Lower lobe of right lung (tissue), 2 donors: Measurements from ENCODE around the gene EPHB6. TPM values are rescaled to one million over a fixed set of nuclear protein-coding genes. Genes with fewer than 3 reads are reported as not detected.

Source experiments
- ATAC-seq, 2 donors: fragments of 200-7000 bp; cut with Tn5 transposase; one replicate each; pipeline ENCODE4 v1.9.1; 2020 to 2022; ENCODE audit warnings: mild to moderate bottlenecking in 2 of 2, moderate library complexity in 2 of 2
- DNase-seq: peaks from one replicate; pipeline ENCODE4 v3.0.0-alpha.2; 2020
- H3K27ac ChIP-seq: fragments of 200-600 bp; one replicate; pipeline ENCODE4 v1.8.0; 2022
- H3K27me3 ChIP-seq: fragments of 200-600 bp; one replicate; pipeline ENCODE4 v1.8.0; 2022; ENCODE audit warnings: low read depth
- H3K36me3 ChIP-seq: fragments of 200-600 bp; one replicate; pipeline ENCODE4 v1.8.0; 2022; ENCODE audit warnings: mild to moderate bottlenecking
- H3K4me1 ChIP-seq: fragments of 200-600 bp; one replicate; pipeline ENCODE4 v1.8.0; 2022
- H3K4me3 ChIP-seq: fragments of 200-600 bp; one replicate; pipeline ENCODE4 v1.8.0; 2022; ENCODE audit warnings: mild to moderate bottlenecking
- H3K9me3 ChIP-seq: fragments of 200-600 bp; one replicate; pipeline ENCODE4 v1.8.0; 2022
- intact Hi-C: fragments of 100-400 bp; cut with DNase I; formaldehyde crosslinking; loops from one replicate; pipeline ENCODE4 v1.11.0; 2022
- total RNA-seq: library from RNA; stranded (reverse); fragmentation: NEBNext Ultra II Directional; extraction: Animal tissue kit (Norgen Biotek cat#: 25700); gene quantifications from one replicate; pipeline ENCODE4 v1.2.1, GENCODE V29; 2021
- TF ChIP-seq, protein P1 (sequence below): fragments of 200-600 bp; IDR thresholded peaks from one replicate; pipeline ENCODE4 v1.8.0; 2022; ENCODE audit warnings: antibody characterized with exemption, mild to moderate bottlenecking
- donor health status: DM: no; HTN: yes; CAD: no; lungs with severe emphysema.

The EPHB6 gene
- total RNA-seq, 1 donor from 2014 or later, result 12.2 TPM

GRCh38 chr7:142871260-142872105 lies 16.6 kb downstream of the EPHB6 start:
- Histone ChIP-seq H3K4me3 (no peak overlapping the region), H3K4me1 (no peaks in the 10 kb centered on the region), H3K9me3 (no peaks in the 10 kb centered on the region), H3K27me3 (no peaks in the 10 kb centered on the region), H3K36me3 (no peaks in the 10 kb centered on the region), H3K27ac (no peak overlapping the region)
- ATAC-seq (no peak), DNase-seq (no peak)
- intact Hi-C loops, result no loop called here
- TF ChIP-seq, protein P1, sequence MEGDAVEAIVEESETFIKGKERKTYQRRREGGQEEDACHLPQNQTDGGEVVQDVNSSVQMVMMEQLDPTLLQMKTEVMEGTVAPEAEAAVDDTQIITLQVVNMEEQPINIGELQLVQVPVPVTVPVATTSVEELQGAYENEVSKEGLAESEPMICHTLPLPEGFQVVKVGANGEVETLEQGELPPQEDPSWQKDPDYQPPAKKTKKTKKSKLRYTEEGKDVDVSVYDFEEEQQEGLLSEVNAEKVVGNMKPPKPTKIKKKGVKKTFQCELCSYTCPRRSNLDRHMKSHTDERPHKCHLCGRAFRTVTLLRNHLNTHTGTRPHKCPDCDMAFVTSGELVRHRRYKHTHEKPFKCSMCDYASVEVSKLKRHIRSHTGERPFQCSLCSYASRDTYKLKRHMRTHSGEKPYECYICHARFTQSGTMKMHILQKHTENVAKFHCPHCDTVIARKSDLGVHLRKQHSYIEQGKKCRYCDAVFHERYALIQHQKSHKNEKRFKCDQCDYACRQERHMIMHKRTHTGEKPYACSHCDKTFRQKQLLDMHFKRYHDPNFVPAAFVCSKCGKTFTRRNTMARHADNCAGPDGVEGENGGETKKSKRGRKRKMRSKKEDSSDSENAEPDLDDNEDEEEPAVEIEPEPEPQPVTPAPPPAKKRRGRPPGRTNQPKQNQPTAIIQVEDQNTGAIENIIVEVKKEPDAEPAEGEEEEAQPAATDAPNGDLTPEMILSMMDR, result no peak

GRCh38 chr7:142872106-142872675 lies 17.3 kb downstream of the EPHB6 start:
- DNase-seq (no peak), ATAC-seq (no peak)
- H3K9me3 ChIP-seq, result no peaks in the 10 kb centered on the region
- TF ChIP-seq, protein P1, result no peak
- H3K27ac ChIP-seq, result no peak overlapping the region
- no peaks in the 10 kb centered on the region for H3K4me1 ChIP-seq
- no peaks in the 10 kb centered on the region for H3K27me3 ChIP-seq
- intact Hi-C loops, result no loop called here
- H3K36me3 ChIP-seq, result no peaks in the 10 kb centered on the region
- no peak overlapping the region for H3K4me3 ChIP-seq

GRCh38 chr7:142873281-142873784 lies 18.5 kb downstream of the EPHB6 start:
- Histone ChIP-seq H3K4me3 (no peak overlapping the region), H3K36me3 (no peaks in the 10 kb centered on the region), H3K27me3 (no peaks in the 10 kb centered on the region), H3K27ac (no peak overlapping the region), H3K4me1 (no peaks in the 10 kb centered on the region), H3K9me3 (no peaks in the 10 kb centered on the region)
- ATAC-seq (peak in 1 of 2 donors; percentile 37), DNase-seq (no peak)
- intact Hi-C loops, result no loop called here
- TF ChIP-seq, protein P1, result peak; percentile 48

GRCh38 chr7:142873871-142874270 lies 19.0 kb downstream of the EPHB6 start:
- TF ChIP-seq, protein P1, result no peak
- no peak for DNase-seq
- no peaks in the 10 kb centered on the region for H3K36me3 ChIP-seq
- H3K4me3 ChIP-seq, result no peak overlapping the region
- no peaks in the 10 kb centered on the region for H3K4me1 ChIP-seq
- ATAC-seq, result no peak
- intact Hi-C loops, result no loop called here
- no peaks in the 10 kb centered on the region for H3K9me3 ChIP-seq
- no peak overlapping the region for H3K27ac ChIP-seq
- no peaks in the 10 kb centered on the region for H3K27me3 ChIP-seq

- ATAC-seq (no peak), DNase-seq (no peak)
- H3K4me1 ChIP-seq, result no peaks in the 10 kb centered on the region
- no peak overlapping the region for H3K27ac ChIP-seq
- H3K36me3 ChIP-seq, result no peaks in the 10 kb centered on the region
- no peaks in the 10 kb centered on the region for H3K27me3 ChIP-seq
- intact Hi-C loops, result no loop called here
- H3K4me3 ChIP-seq, result no peak overlapping the region
- TF ChIP-seq, protein P1, result no peak
- H3K9me3 ChIP-seq, result no peaks in the 10 kb centered on the region
Measured at GRCh38 chr7:142874409-142874808, 19.5 kb downstream of the EPHB6 start.
